Endothelial cell of umbilical vein (primary cell): Measurements from ENCODE around the gene PTGES3L.

Experiments
- MYC ChIP-seq: IDR thresholded peaks from one replicate; pipeline ENCODE4 v1.6.1; 2011; ENCODE audit warnings: mild to moderate bottlenecking, low read depth, low read length
- POLR2A ChIP-seq: IDR thresholded peaks from 2 replicates; pipeline ENCODE4 v1.6.1; 2012; ENCODE audit warnings: low read depth, mild to moderate bottlenecking, control low read depth, low read length
- TF ChIP-seq, protein P1 (sequence below), 2 donors: IDR thresholded peaks; 1 replicate in 1 of 2; 2 replicates in 1 of 2; pipeline ENCODE4 v1.5.1; 2011; ENCODE audit warnings: low read length in 2 of 2, mild to moderate bottlenecking in 2 of 2, moderate library complexity in 2 of 2, control low read depth in 1 of 2, inconsistent platforms in 1 of 2, low read depth in 1 of 2; ENCODE audit not compliant: insufficient read depth in 1 of 2; ENCODE audit errors: extremely low read depth in 1 of 2

GRCh38 chr17:42937712-42938596 is 41.9 kb downstream of the PTGES3L start:
- TF ChIP-seq POLR2A (no peak), MYC (no peak)
- TF ChIP-seq, protein P1, sequence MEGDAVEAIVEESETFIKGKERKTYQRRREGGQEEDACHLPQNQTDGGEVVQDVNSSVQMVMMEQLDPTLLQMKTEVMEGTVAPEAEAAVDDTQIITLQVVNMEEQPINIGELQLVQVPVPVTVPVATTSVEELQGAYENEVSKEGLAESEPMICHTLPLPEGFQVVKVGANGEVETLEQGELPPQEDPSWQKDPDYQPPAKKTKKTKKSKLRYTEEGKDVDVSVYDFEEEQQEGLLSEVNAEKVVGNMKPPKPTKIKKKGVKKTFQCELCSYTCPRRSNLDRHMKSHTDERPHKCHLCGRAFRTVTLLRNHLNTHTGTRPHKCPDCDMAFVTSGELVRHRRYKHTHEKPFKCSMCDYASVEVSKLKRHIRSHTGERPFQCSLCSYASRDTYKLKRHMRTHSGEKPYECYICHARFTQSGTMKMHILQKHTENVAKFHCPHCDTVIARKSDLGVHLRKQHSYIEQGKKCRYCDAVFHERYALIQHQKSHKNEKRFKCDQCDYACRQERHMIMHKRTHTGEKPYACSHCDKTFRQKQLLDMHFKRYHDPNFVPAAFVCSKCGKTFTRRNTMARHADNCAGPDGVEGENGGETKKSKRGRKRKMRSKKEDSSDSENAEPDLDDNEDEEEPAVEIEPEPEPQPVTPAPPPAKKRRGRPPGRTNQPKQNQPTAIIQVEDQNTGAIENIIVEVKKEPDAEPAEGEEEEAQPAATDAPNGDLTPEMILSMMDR (IDR thresholded peaks at IDR 0.05; ENCODE audit: extremely low read depth in 1 of 2, insufficient read depth in 1 of 2, low read depth in 1 of 2, low read length in 2 of 2) = peak; percentile 62 to 69
